NCI-H2171 treated with DMSO at 0.1 percent for 48 hours (cell line): ENCODE results near the gene CDH13.

Experiments used
- DNase-seq: peaks from one replicate; lab custom pipeline; 2025; lab: John Stamatoyannopoulos, UW

Gene CDH13

GRCh38 chr16:82626791-82627261 is at the start of gene CDH13:
Gene CDH13 (plus strand): TSS chr16:82626969.
- peak; percentile 11 for DNase-seq

- peak; percentile 72 for DNase-seq
Observed at GRCh38 chr16:82580298-82580890, 46.4 kb upstream of the CDH13 start.

- no peak for DNase-seq
Observed at GRCh38 chr16:82582975-82583374, 43.8 kb upstream of the CDH13 start.

GRCh38 chr16:82583422-82583821 is 43.3 kb upstream of the CDH13 start:
- no peak for DNase-seq

- DNase-seq: peak; percentile 73
Observed at GRCh38 chr16:82584553-82585152, 42.1 kb upstream of the CDH13 start.

GRCh38 chr16:82585675-82586074 is 41.1 kb upstream of the CDH13 start:
- DNase-seq: no peak

- DNase-seq: no peak
Observed at GRCh38 chr16:82586130-82586529, 40.6 kb upstream of the CDH13 start.

- no peak for DNase-seq
Observed at GRCh38 chr16:82587289-82587688, 39.5 kb upstream of the CDH13 start.

- no peak for DNase-seq
Observed at GRCh38 chr16:82589407-82589806, 37.4 kb upstream of the CDH13 start.

- no peak for DNase-seq
Observed at GRCh38 chr16:82594114-82594513, 32.7 kb upstream of the CDH13 start.

- no peak for DNase-seq
Observed at GRCh38 chr16:82598771-82599170, 28.0 kb upstream of the CDH13 start.

GRCh38 chr16:82601989-82602640 is 24.7 kb upstream of the CDH13 start:
- DNase-seq: no peak

GRCh38 chr16:82603784-82604411 is 22.9 kb upstream of the CDH13 start:
- DNase-seq: peak; percentile 43

- no peak for DNase-seq
Observed at GRCh38 chr16:82605076-82605475, 21.7 kb upstream of the CDH13 start.

GRCh38 chr16:82605863-82606620 is 20.7 kb upstream of the CDH13 start:
- DNase-seq: no peak

- no peak for DNase-seq
Observed at GRCh38 chr16:82609140-82609539, 17.6 kb upstream of the CDH13 start.

GRCh38 chr16:82612263-82612662 is 14.5 kb upstream of the CDH13 start:
- DNase-seq: no peak

- DNase-seq: no peak
Observed at GRCh38 chr16:82616356-82616755, 10.4 kb upstream of the CDH13 start.

- peak; percentile 15 for DNase-seq
Observed at GRCh38 chr16:82621781-82622180, 5.0 kb upstream of the CDH13 start.

- DNase-seq: no peak
Observed at GRCh38 chr16:82623241-82623640, 3.5 kb upstream of the CDH13 start.

GRCh38 chr16:82625066-82625968 is 1.5 kb upstream of the CDH13 start:
- DNase-seq: peak; percentile 32
